ENCODE results near the gene KRT14. TPM values are rescaled to one million over a fixed set of nuclear protein-coding genes. Genes with fewer than 3 reads are reported as not detected.
"Not testable (repeated sequence)": the region's sequence is repeated elsewhere in the genome, so short reads cannot be mapped to it uniquely, and the experiment has no call there.

The KRT14 gene
- total RNA-seq, 3 donors from 2014 or later (not counting 1 experiment from before 2014, with no cell fraction given) = not detected

DNA sequence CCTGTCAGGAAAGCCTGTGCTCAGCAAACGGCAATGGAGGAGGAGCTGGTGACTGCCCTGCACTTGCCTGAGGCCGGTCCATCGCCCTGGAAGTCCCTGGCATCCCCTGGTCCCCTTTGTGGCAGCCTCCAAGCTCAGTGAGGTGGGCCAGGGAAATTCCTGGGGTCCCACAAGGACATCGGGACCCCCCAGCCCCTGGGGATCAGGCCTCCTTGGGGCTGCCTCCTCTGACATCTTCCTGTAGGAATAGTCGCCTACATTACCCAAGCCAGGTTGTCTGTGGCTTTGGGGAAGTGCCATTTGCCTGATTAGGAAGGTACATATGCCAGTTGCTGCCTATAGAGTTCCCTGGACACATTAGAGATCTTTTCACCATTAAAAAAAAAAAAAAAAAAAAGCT is 7.7 kb downstream of the KRT14 start:
- no peak overlapping the region for H3K4me3 ChIP-seq (ENCODE audit: low read length)
- intact Hi-C loops (cut with micrococcal nuclease) = no loop called here
- H3K4me1 Mint-ChIP-seq = no peaks in the 10 kb centered on the region
- peaks cover 7% of the 10 kb centered on the region for H3K27me3 ChIP-seq (ENCODE audit: control insufficient read depth, insufficient read depth, low read length)
- no peak for DNase-seq
- H3K4me1 ChIP-seq (ENCODE audit: control insufficient read depth, insufficient read depth, low read length) = peaks cover 5% of the 10 kb centered on the region
- 78% methylated on average over 5 of the region's 5 CpGs for WGBS (ENCODE audit: insufficient coverage)
- TF ChIP-seq, protein P1, sequence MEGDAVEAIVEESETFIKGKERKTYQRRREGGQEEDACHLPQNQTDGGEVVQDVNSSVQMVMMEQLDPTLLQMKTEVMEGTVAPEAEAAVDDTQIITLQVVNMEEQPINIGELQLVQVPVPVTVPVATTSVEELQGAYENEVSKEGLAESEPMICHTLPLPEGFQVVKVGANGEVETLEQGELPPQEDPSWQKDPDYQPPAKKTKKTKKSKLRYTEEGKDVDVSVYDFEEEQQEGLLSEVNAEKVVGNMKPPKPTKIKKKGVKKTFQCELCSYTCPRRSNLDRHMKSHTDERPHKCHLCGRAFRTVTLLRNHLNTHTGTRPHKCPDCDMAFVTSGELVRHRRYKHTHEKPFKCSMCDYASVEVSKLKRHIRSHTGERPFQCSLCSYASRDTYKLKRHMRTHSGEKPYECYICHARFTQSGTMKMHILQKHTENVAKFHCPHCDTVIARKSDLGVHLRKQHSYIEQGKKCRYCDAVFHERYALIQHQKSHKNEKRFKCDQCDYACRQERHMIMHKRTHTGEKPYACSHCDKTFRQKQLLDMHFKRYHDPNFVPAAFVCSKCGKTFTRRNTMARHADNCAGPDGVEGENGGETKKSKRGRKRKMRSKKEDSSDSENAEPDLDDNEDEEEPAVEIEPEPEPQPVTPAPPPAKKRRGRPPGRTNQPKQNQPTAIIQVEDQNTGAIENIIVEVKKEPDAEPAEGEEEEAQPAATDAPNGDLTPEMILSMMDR (IDR thresholded peaks at IDR 0.05) = no peak
- no peak overlapping the region for H3K27ac Mint-ChIP-seq
- H3K36me3 Mint-ChIP-seq = no peaks in the 10 kb centered on the region
- no peaks in the 10 kb centered on the region for H3K36me3 ChIP-seq (ENCODE audit: control insufficient read depth, insufficient read depth, low read length)
- H3K9me3 Mint-ChIP-seq = no peaks in the 10 kb centered on the region
- H3K4me3 Mint-ChIP-seq = no peak overlapping the region
- H3K9me3 ChIP-seq (ENCODE audit: control insufficient read depth, insufficient read depth, low read length) = no peaks in the 10 kb centered on the region
- ATAC-seq = no peak
- no peak overlapping the region for H3K27ac ChIP-seq (ENCODE audit: low read length)
- H3K27me3 Mint-ChIP-seq (ENCODE audit: low read depth in 2 of 2) = peaks cover 26% of the 10 kb centered on the region in 2 donors

DNA sequence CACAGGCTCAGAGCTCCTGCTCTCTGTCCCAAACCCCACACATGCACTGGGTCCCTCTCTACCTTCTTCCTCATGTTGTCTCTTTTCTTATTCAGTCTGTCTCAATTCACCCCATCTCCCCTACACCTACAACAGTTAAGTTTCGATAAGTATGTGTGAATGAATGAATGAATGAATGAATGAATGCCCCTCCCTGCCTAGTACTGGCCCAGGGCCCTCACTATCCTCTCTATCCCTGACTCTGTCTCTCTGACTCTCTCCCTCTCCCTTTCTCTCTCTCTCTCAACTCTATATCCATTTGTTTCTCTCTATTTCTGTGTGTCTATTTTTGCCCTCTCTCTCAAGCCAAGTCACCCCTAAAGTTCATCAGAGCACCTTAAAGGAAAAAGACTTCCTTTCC is 8.2 kb downstream of the KRT14 start:
- Mint-ChIP-seq H3K4me1 (no peaks in the 10 kb centered on the region), H3K9me3 (no peaks in the 10 kb centered on the region), H3K36me3 (no peaks in the 10 kb centered on the region), H3K27ac (no peak overlapping the region), H3K4me3 (no peak overlapping the region), H3K27me3 (ENCODE audit: low read depth in 2 of 2) (peaks cover 24 to 25% of the 10 kb centered on the region in 2 donors)
- ATAC-seq (no peak), DNase-seq (no peak)
- Histone ChIP-seq H3K27me3 (ENCODE audit: control insufficient read depth, insufficient read depth, low read length) (peaks cover 7% of the 10 kb centered on the region), H3K4me3 (ENCODE audit: low read length) (no peak overlapping the region), H3K27ac (ENCODE audit: low read length) (no peak overlapping the region), H3K9me3 (ENCODE audit: control insufficient read depth, insufficient read depth, low read length) (no peaks in the 10 kb centered on the region), H3K36me3 (ENCODE audit: control insufficient read depth, insufficient read depth, low read length) (no peaks in the 10 kb centered on the region), H3K4me1 (ENCODE audit: control insufficient read depth, insufficient read depth, low read length) (peaks cover 5% of the 10 kb centered on the region)
- TF ChIP-seq, protein P1 (IDR thresholded peaks at IDR 0.05) = no peak
- WGBS (ENCODE audit: insufficient coverage) = no CpG with 5 or more reads among the region's 1 CpG
- intact Hi-C loops (cut with micrococcal nuclease) = no loop called here

DNA sequence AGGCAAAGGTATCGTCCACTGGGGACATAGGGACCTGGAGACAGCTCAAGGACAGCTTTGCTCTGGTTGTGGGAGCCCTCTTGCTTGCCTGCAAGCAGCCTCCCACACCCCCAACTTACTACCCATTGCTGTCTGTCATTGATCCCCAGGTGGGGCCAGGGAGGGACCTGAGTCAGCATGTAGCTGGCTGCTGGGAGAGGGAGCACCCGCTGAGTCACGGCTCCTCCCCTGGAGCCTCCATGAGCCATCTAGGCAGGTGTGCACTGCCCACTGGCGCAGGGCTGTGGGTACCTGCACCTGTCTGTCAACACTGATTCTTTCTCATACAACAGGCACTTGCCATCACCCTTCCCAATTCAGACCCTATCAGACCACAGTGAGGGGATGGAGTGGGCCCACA is 10.0 kb downstream of the KRT14 start:
- H3K4me3 ChIP-seq (ENCODE audit: low read length); H3K9me3 ChIP-seq (ENCODE audit: control insufficient read depth, insufficient read depth, low read length); H3K27ac ChIP-seq (ENCODE audit: low read length); H3K4me1 Mint-ChIP-seq; H3K27ac Mint-ChIP-seq; H3K27me3 ChIP-seq (ENCODE audit: control insufficient read depth, insufficient read depth, low read length); ATAC-seq; H3K36me3 ChIP-seq (ENCODE audit: control insufficient read depth, insufficient read depth, low read length); intact Hi-C loops (cut with micrococcal nuclease); H3K9me3 Mint-ChIP-seq; H3K36me3 Mint-ChIP-seq; H3K4me1 ChIP-seq (ENCODE audit: control insufficient read depth, insufficient read depth, low read length); H3K4me3 Mint-ChIP-seq; DNase-seq: not testable (repeated sequence)
- peaks cover 22 to 29% of the 10 kb centered on the region in 2 donors for H3K27me3 Mint-ChIP-seq (ENCODE audit: low read depth in 2 of 2)
- WGBS (ENCODE audit: insufficient coverage) = 88% methylated on average over 4 of the region's 4 CpGs

DNA sequence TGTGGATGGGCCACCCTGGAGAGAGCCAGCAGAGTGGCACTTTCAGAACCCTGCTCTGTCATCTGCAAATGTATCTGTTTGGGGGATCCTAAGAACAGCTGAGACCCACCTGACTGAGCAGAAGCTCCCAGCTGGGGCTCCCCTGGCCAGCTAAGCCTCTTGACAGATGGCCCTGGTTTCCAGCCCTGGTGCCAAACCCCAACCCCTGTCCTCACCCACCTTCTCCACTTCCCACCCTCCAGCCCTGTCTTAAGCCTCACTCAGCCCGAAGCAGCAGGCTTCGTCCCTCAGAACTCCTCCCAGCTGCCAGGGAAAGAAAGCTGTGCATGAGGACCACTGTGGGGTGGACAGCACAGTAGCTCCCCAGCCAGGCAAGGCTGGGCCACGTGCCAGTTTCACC is 11.4 kb downstream of the KRT14 start:
- H3K4me1 Mint-ChIP-seq = no peaks in the 10 kb centered on the region
- H3K27ac ChIP-seq (ENCODE audit: low read length) = no peak overlapping the region
- no peaks in the 10 kb centered on the region for H3K36me3 ChIP-seq (ENCODE audit: control insufficient read depth, insufficient read depth, low read length)
- WGBS (ENCODE audit: insufficient coverage) = 74% methylated on average over 3 of the region's 3 CpGs
- peaks cover 24 to 26% of the 10 kb centered on the region in 2 donors for H3K27me3 Mint-ChIP-seq (ENCODE audit: low read depth in 2 of 2)
- ATAC-seq (no peak), DNase-seq (no peak)
- TF ChIP-seq, protein P1 (IDR thresholded peaks at IDR 0.05) = no peak
- H3K4me1 ChIP-seq (ENCODE audit: control insufficient read depth, insufficient read depth, low read length) = peaks cover 5% of the 10 kb centered on the region
- H3K4me3 Mint-ChIP-seq = no peak overlapping the region
- H3K9me3 Mint-ChIP-seq = no peaks in the 10 kb centered on the region
- no peaks in the 10 kb centered on the region for H3K36me3 Mint-ChIP-seq
- H3K9me3 ChIP-seq (ENCODE audit: control insufficient read depth, insufficient read depth, low read length) = no peaks in the 10 kb centered on the region
- intact Hi-C loops (cut with micrococcal nuclease) = no loop called here
- H3K4me3 ChIP-seq (ENCODE audit: low read length) = no peak overlapping the region
- H3K27ac Mint-ChIP-seq = no peak overlapping the region
- H3K27me3 ChIP-seq (ENCODE audit: control insufficient read depth, insufficient read depth, low read length) = peaks cover 7% of the 10 kb centered on the region

Data from natural killer cell (primary cell).